ENCODE data around the gene SLC25A25. TPM values are rescaled to one million over a fixed set of nuclear protein-coding genes. Genes with fewer than 3 reads are reported as not detected.

Gene SLC25A25
- total RNA-seq, 1 experiment from 2014 or later: 23.7 TPM

DNA sequence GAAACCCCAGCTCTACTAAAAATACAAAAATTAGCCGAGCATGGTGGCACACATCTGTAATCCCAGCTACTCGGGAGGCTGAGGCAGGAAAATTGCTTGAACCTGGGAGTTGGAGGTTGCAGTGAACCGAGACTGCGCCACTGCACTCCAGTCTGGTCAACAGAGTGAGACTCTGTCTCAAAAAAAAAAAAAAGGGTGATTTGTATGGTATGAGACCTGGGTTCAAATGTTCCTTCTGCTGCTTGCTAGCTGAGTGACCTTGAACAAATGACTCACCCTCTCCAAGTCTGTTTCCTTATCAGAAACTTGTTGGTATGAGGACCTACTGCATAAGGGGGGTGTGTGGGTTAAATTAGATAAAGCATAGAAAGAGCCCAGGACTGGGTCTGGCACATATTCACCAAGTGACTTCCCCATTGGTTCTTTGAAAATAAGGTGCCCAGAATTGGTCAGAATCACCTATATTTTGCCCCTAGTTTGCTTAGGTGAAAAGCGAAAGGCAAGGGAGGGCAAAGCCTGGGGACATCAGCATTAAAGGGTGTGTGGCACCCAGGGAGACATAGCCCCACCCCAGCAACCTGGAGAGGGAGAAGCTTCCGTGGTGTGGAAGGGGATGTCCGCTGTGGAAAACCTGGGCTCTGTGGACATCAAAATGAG lies 9.9 kb downstream of the SLC25A25 start:
- H3K4me3 ChIP-seq (ENCODE audit: insufficient read depth, low read depth, low read length): no peak overlapping the region
- H3K36me3 ChIP-seq (replicated peaks; ENCODE audit: control insufficient read depth, insufficient read depth, low read length): no peaks in the 10 kb centered on the region
- DNase-seq: no peak
- H3K27me3 ChIP-seq (ENCODE audit: control insufficient read depth, insufficient read depth, low read length): no peaks in the 10 kb centered on the region

GRCh38 chr9:128078504-128079434 lies 10.7 kb downstream of the SLC25A25 start:
- DNase-seq: peak; percentile 44
- Histone ChIP-seq H3K27me3 (ENCODE audit: control insufficient read depth, insufficient read depth, low read length) (no peaks in the 10 kb centered on the region), H3K36me3 (replicated peaks; ENCODE audit: control insufficient read depth, insufficient read depth, low read length) (no peaks in the 10 kb centered on the region), H3K4me3 (ENCODE audit: insufficient read depth, low read depth, low read length) (no peak overlapping the region)

- no peaks in the 10 kb centered on the region for H3K27me3 ChIP-seq (ENCODE audit: control insufficient read depth, insufficient read depth, low read length)
Measured at GRCh38 chr9:128080206-128080605, 12.2 kb downstream of the SLC25A25 start.

DNA sequence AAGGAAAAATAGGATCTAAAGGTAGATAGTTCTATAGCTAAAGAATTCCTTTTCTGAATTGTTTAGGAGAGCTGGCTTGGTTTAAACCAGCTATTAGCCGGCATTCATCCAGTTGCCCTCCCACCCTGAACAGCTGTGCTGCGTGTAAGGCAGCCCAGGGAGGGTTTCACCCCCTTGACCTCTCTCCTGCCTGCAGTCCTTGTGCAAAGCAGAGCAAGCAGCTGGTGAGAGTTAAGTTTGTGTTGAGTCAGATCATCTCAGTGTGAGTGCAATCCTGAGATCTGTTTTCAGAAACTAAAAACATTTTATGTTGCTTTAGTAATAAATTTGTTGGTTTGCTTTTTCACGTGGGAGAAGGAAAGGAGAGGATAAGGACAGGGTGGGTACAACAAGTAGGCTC lies 13.0 kb downstream of the SLC25A25 start:
- peak; percentile 53 for DNase-seq
- Histone ChIP-seq H3K27me3 (ENCODE audit: control insufficient read depth, insufficient read depth, low read length) (no peaks in the 10 kb centered on the region), H3K4me3 (ENCODE audit: insufficient read depth, low read depth, low read length) (no peak overlapping the region), H3K36me3 (replicated peaks; ENCODE audit: control insufficient read depth, insufficient read depth, low read length) (no peaks in the 10 kb centered on the region)

More at GRCh38 chr9:128080206-128080605, 12.2 kb downstream of the SLC25A25 start:
- no peaks in the 10 kb centered on the region for H3K36me3 ChIP-seq (replicated peaks; ENCODE audit: control insufficient read depth, insufficient read depth, low read length)
- H3K4me3 ChIP-seq (ENCODE audit: insufficient read depth, low read depth, low read length): no peak overlapping the region
- no peak for DNase-seq

DNA sequence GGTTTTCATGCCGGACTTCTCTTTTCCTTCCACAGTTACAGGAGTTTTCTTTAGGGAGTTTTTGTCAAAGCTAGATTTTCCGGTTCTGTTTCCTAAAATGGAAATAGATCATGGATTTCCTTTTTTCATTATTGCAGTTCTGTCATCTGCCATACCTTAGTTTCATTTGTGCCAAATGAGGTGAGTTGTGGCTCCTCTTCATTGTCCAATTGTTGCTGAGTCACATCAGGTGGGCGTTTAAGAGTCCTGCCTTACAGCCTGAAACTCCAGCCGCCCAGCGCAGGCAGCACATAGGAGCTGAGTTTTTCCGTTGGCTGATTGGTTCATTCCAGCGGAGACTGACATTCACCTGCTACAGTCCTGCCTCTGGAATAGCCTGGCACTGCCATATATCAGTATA lies 14.1 kb downstream of the SLC25A25 start:
- Histone ChIP-seq H3K36me3 (replicated peaks; ENCODE audit: control insufficient read depth, insufficient read depth, low read length) (no peaks in the 10 kb centered on the region), H3K27me3 (ENCODE audit: control insufficient read depth, insufficient read depth, low read length) (no peaks in the 10 kb centered on the region), H3K4me3 (ENCODE audit: insufficient read depth, low read depth, low read length) (no peak overlapping the region)
- peak; percentile 58 for DNase-seq

- H3K36me3 ChIP-seq (replicated peaks; ENCODE audit: control insufficient read depth, insufficient read depth, low read length): no peaks in the 10 kb centered on the region
- no peaks in the 10 kb centered on the region for H3K27me3 ChIP-seq (ENCODE audit: control insufficient read depth, insufficient read depth, low read length)
- no peak for DNase-seq
- H3K4me3 ChIP-seq (ENCODE audit: insufficient read depth, low read depth, low read length): no peak overlapping the region
Measured at GRCh38 chr9:128084746-128085145, 16.7 kb downstream of the SLC25A25 start.

- no peaks in the 10 kb centered on the region for H3K36me3 ChIP-seq (replicated peaks; ENCODE audit: control insufficient read depth, insufficient read depth, low read length)
- no peak for DNase-seq
- H3K27me3 ChIP-seq (ENCODE audit: control insufficient read depth, insufficient read depth, low read length): no peaks in the 10 kb centered on the region
- H3K4me3 ChIP-seq (ENCODE audit: insufficient read depth, low read depth, low read length): no peak overlapping the region
Measured at GRCh38 chr9:128085943-128086342, 17.9 kb downstream of the SLC25A25 start.

- Histone ChIP-seq H3K36me3 (replicated peaks; ENCODE audit: control insufficient read depth, insufficient read depth, low read length) (no peaks in the 10 kb centered on the region), H3K27me3 (ENCODE audit: control insufficient read depth, insufficient read depth, low read length) (no peaks in the 10 kb centered on the region), H3K4me3 (ENCODE audit: insufficient read depth, low read depth, low read length) (no peak overlapping the region)
- DNase-seq: no peak
Measured at GRCh38 chr9:128087262-128087661, 19.2 kb downstream of the SLC25A25 start.

GRCh38 chr9:128088253-128088945 lies 20.4 kb downstream of the SLC25A25 start:
- no peaks in the 10 kb centered on the region for H3K27me3 ChIP-seq (ENCODE audit: control insufficient read depth, insufficient read depth, low read length)
- H3K4me3 ChIP-seq (ENCODE audit: insufficient read depth, low read depth, low read length): no peak overlapping the region
- H3K36me3 ChIP-seq (replicated peaks; ENCODE audit: control insufficient read depth, insufficient read depth, low read length): no peaks in the 10 kb centered on the region
- peak; percentile 11 for DNase-seq

GRCh38 chr9:128089299-128089698 lies 21.3 kb downstream of the SLC25A25 start:
- no peaks in the 10 kb centered on the region for H3K27me3 ChIP-seq (ENCODE audit: control insufficient read depth, insufficient read depth, low read length)
- DNase-seq: no peak
- H3K36me3 ChIP-seq (replicated peaks; ENCODE audit: control insufficient read depth, insufficient read depth, low read length): no peaks in the 10 kb centered on the region
- no peak overlapping the region for H3K4me3 ChIP-seq (ENCODE audit: insufficient read depth, low read depth, low read length)

GRCh38 chr9:128091144-128091543 lies 23.1 kb downstream of the SLC25A25 start:
- Histone ChIP-seq H3K36me3 (replicated peaks; ENCODE audit: control insufficient read depth, insufficient read depth, low read length) (no peaks in the 10 kb centered on the region; the same call in 1 of the 2 replicates), H3K4me3 (ENCODE audit: insufficient read depth, low read depth, low read length) (no peak overlapping the region), H3K27me3 (ENCODE audit: control insufficient read depth, insufficient read depth, low read length) (no peaks in the 10 kb centered on the region)
- DNase-seq: peak; percentile 93

DNA sequence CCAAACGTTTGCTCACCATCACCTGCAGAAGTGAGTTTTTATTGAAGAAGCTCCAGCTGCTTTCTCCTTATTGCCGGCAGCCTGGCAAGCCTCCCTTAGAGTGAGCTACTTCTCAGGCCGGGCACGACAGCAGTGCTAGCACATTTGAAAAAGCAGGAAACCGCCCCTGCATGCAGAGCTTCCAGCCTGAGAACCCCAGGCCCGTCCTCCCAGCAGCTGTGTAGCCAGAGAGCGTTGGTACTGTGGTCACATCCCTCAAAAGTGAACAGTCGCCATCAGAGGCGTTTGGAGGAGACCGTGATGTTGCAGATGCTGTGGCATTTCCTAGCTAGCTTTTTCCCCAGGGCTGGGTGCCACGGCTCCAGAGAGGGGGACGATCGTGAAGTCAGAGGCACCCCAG lies 23.5 kb downstream of the SLC25A25 start:
- no peak overlapping the region for H3K4me3 ChIP-seq (ENCODE audit: insufficient read depth, low read depth, low read length)
- H3K27me3 ChIP-seq (ENCODE audit: control insufficient read depth, insufficient read depth, low read length): no peaks in the 10 kb centered on the region
- no peaks in the 10 kb centered on the region; the same call in 1 of the 2 replicates for H3K36me3 ChIP-seq (replicated peaks; ENCODE audit: control insufficient read depth, insufficient read depth, low read length)
- no peak for DNase-seq

- no peaks in the 10 kb centered on the region; the same call in 1 of the 2 replicates for H3K36me3 ChIP-seq (replicated peaks; ENCODE audit: control insufficient read depth, insufficient read depth, low read length)
- no peaks in the 10 kb centered on the region for H3K27me3 ChIP-seq (ENCODE audit: control insufficient read depth, insufficient read depth, low read length)
- DNase-seq: no peak
- no peak overlapping the region for H3K4me3 ChIP-seq (ENCODE audit: insufficient read depth, low read depth, low read length)
Measured at GRCh38 chr9:128092199-128092977, 24.4 kb downstream of the SLC25A25 start.

DNA sequence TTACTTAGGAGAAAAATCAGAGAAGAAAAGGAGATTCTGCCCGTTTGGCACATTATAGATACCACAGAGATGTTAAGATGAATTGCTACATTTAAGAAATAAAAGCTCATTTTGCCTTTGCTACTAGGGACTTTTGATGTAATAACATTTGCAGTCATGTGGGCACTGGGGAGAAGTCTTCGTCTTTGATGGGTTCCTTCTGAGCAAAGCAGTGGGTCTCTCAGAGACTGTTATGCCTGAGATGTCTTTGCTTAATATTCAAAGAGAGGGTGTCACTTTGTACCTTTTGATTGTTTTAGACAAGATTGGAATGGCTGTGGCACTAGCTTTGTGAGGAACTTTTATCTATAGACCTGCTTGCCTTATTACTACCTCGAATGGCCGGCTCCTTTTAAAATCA lies 25.0 kb downstream of the SLC25A25 start:
- Histone ChIP-seq H3K27me3 (ENCODE audit: control insufficient read depth, insufficient read depth, low read length) (no peaks in the 10 kb centered on the region), H3K36me3 (replicated peaks; ENCODE audit: control insufficient read depth, insufficient read depth, low read length) (no peaks in the 10 kb centered on the region; the same call in 1 of the 2 replicates), H3K4me3 (ENCODE audit: insufficient read depth, low read depth, low read length) (no peak overlapping the region)
- no peak for DNase-seq
